ENCODE measurements around the gene STK32A. TPM values are rescaled to one million over a fixed set of nuclear protein-coding genes. Genes with fewer than 3 reads are reported as not detected.

The STK32A gene

GRCh38 chr5:147432323-147432722, 197.5 kb downstream of the STK32A start:
- H3K27me3 ChIP-seq (ENCODE audit: control insufficient read depth, insufficient read depth, low read length) = no peaks in the 10 kb centered on the region
- no peak overlapping the region for H3K4me2 ChIP-seq (ENCODE audit: low read length)
- H3K9me3 ChIP-seq (replicated peaks; ENCODE audit: low read length) = no peaks in the 10 kb centered on the region
- no peaks in the 10 kb centered on the region for H3K36me3 ChIP-seq (ENCODE audit: insufficient read depth, low read length)
- peaks cover 6% of the 10 kb centered on the region for H3K4me1 ChIP-seq (ENCODE audit: control insufficient read depth, insufficient read depth, low read length)
- H3K9ac ChIP-seq (ENCODE audit: low read depth, low read length) = no peak overlapping the region
- no peak overlapping the region for H3K4me3 ChIP-seq (ENCODE audit: low read length)

- no peak overlapping the region for H3K4me2 ChIP-seq (ENCODE audit: low read length)
- H3K9ac ChIP-seq (ENCODE audit: low read depth, low read length) = no peak overlapping the region
- peaks cover 2% of the 10 kb centered on the region for H3K4me1 ChIP-seq (ENCODE audit: control insufficient read depth, insufficient read depth, low read length)
- H3K27me3 ChIP-seq (ENCODE audit: control insufficient read depth, insufficient read depth, low read length) = no peaks in the 10 kb centered on the region
- no peaks in the 10 kb centered on the region for H3K9me3 ChIP-seq (replicated peaks; ENCODE audit: low read length)
- H3K36me3 ChIP-seq (ENCODE audit: insufficient read depth, low read length) = no peaks in the 10 kb centered on the region
- no peak overlapping the region for H3K4me3 ChIP-seq (ENCODE audit: low read length)
Measured at GRCh38 chr5:147434049-147434448, 199.2 kb downstream of the STK32A start.

GRCh38 chr5:147436596-147436995, 201.8 kb downstream of the STK32A start:
- Histone ChIP-seq H3K4me3 (ENCODE audit: low read length) (no peak overlapping the region), H3K9ac (ENCODE audit: low read depth, low read length) (no peak overlapping the region), H3K27me3 (ENCODE audit: control insufficient read depth, insufficient read depth, low read length) (no peaks in the 10 kb centered on the region), H3K4me2 (ENCODE audit: low read length) (no peak overlapping the region), H3K36me3 (ENCODE audit: insufficient read depth, low read length) (no peaks in the 10 kb centered on the region), H3K4me1 (ENCODE audit: control insufficient read depth, insufficient read depth, low read length) (peaks cover 7% of the 10 kb centered on the region), H3K9me3 (replicated peaks; ENCODE audit: low read length) (no peaks in the 10 kb centered on the region)

- no peaks in the 10 kb centered on the region for H3K9me3 ChIP-seq (replicated peaks; ENCODE audit: low read length)
- H3K4me3 ChIP-seq (ENCODE audit: low read length) = no peak overlapping the region
- H3K27me3 ChIP-seq (ENCODE audit: control insufficient read depth, insufficient read depth, low read length) = no peaks in the 10 kb centered on the region
- H3K4me2 ChIP-seq (ENCODE audit: low read length) = no peak overlapping the region
- H3K9ac ChIP-seq (ENCODE audit: low read depth, low read length) = no peak overlapping the region
- H3K36me3 ChIP-seq (ENCODE audit: insufficient read depth, low read length) = no peaks in the 10 kb centered on the region
- H3K4me1 ChIP-seq (ENCODE audit: control insufficient read depth, insufficient read depth, low read length) = peaks cover 7% of the 10 kb centered on the region
Measured at GRCh38 chr5:147437161-147437596, 202.4 kb downstream of the STK32A start.

Small RNA genes within 50 kb of the gene (small RNA-seq; reads per million reads assigned to genes)
- not detected for gene AC011373.1

All from skeletal muscle satellite cell (primary cell).